Activated T-cell treated with anti-CD3 and anti-CD28 coated beads for 1 hour (primary cell): ENCODE measurements around the gene CLTRN.
"Not testable (repeated sequence)": the region's sequence is repeated elsewhere in the genome, so short reads cannot be mapped to it uniquely, and the experiment has no call there.

ENCODE experiments used
- DNase-seq: peaks from one replicate; pipeline ENCODE4 v3.0.0-alpha.2; 2020; ENCODE audit warnings: low read depth

CLTRN gene

GRCh38 chrX:15647510-15647909, 17.1 kb downstream of the CLTRN start:
- not testable (repeated sequence) for DNase-seq

DNA sequence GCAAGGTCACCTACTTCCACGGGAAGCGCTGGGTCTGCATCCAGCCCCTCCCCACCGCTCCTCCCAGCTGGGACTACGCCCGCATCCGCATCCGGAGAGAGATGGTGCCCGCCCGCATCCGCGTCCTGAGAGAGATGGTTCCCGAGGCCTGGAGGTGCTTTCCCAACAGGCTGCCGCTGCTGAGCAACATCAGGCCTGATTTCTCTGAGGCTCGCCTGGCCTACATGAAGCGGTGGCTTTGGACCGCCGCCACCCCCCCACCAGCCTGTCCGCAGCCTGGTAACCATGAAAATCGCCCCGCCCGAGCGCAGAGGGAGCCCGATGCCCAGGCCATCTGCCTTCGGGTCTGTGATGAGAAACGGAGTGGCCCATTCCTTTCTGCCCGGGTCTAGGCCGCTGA, 18.1 kb downstream of the CLTRN start:
- DNase-seq: no peak

- no peak for DNase-seq
Observed at GRCh38 chrX:15646031-15646430, 18.6 kb downstream of the CLTRN start.

GRCh38 chrX:15645266-15645665, 19.3 kb downstream of the CLTRN start:
- no peak for DNase-seq

GRCh38 chrX:15644560-15644872, 20.1 kb downstream of the CLTRN start:
- no peak for DNase-seq

DNA sequence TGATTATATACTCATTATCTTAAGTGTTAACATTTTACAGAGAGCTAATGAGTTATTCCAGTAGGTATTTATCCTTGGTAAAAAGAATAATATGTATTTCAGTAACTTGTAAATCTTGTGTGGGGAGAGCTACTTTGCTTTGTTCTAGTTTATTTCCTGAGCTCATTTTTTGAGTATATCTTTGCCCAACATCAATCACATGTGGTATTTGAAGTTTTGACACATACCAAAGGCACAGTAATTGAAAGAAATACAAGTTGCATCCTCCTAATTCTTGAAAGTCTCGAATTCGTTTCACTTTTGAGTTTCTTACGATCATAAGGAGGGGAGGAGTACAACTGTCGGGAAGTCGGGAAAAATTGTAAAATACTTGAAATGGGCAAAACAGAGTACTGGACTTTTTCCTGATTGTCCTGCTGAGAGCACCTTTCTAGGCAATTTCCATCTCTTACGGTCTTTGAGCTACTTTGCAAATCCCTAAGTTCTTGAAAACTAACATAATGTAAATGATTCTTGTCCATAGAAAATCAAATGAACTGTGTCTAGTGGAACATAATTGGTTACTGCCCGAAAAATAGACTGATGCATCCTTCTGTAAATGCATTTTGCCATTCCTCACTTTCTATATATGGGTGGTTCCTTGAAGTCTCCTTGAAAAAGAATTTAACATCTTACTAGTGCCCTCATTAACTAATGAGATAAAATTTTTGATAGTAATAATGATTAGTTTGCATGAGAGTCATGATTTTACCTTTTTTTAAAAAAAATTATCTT, 20.6 kb downstream of the CLTRN start:
- DNase-seq: no peak

GRCh38 chrX:15631637-15632036, 33.0 kb downstream of the CLTRN start:
- DNase-seq: no peak

DNA sequence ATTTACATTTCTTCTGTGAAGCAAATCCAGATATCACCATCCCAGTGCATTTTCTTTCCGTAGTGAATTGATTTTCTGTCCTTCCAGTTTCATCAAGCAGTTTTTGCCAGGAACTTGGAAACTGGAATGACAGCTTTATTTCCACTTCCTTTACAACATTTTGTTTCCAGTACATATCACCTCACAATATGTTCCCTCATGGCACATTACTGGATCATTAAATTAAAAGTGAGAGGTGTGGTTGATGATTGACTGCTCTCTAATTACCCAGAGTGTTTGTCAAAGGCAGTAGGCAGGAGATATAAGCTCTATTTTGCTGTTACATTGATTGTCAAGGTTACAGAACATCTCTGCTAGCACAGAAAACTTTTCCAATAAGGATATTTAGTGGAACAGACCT, 41.6 kb downstream of the CLTRN start:
- no peak for DNase-seq

DNA sequence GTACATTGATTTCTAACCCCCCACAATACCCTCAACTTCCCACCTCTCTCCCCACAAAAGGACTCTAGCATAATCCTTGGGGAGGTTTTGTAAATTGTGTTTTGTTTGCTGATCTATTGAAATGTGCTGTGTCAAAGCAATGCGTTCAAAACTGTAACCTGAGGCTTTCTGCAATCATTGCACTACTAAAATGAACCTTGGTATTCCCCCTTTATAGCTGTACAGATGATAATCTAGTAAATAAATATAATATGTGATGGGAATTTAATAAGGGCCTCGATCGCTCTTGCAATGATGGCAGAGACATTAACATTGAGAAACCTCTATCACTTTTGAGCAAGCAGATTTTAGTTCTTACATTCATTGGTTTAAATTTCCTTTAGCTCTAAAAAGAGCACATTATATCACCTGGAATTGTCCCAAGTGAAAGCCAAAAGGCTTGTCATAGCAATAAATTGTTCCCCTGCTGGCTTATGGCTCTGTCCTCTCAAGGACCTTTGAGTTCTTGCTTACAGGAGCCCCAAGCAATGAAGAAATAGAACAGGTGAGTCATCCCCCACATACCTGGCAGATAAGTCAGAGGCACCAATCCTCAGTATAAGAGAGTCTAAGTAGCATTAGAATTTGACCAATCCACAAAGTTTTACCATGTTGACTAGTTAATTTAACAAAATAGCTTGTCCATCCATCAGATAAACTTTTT, 45.4 kb downstream of the CLTRN start:
- DNase-seq: no peak

DNA sequence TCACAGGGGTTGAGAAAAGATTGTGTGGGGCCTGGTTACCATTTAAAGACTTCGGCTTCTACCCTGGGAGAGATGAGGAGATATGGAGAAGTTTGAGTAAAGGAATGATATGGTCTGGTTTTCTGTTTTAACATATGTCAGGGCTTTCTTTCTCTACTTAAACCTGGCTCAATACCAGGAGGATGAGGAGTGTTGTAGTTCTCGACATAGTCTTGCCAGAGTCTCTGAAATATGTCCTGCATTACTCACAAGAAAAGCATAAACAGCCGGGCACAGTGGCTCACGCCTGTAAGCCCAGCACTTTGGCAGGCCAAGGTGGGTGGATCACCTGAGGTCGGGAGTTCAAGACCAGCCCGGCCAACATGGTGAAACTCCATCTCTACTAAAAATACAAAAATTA, 47.5 kb downstream of the CLTRN start:
- no peak for DNase-seq

DNA sequence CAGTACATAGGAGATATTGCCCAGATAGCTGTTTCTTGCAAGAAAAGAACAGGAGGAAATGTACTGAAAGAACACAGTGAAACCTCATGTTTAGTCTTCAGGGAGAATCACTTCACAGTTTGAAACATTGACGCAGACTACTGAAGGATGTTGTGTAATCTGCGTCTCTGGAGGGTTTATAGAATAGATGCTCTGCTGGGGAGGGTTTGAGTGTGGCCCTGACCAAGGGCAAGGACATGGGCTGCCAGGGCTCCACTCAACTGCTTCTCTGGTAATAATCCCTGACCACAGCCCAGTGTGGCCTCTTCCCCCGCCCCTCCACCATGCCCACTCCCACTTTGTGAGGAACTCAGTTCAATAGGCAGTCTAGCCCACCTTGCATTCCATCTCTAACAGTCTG, 48.1 kb downstream of the CLTRN start:
- DNase-seq: no peak

GRCh38 chrX:15607067-15607466, 57.5 kb downstream of the CLTRN start:
- DNase-seq: no peak

DNA sequence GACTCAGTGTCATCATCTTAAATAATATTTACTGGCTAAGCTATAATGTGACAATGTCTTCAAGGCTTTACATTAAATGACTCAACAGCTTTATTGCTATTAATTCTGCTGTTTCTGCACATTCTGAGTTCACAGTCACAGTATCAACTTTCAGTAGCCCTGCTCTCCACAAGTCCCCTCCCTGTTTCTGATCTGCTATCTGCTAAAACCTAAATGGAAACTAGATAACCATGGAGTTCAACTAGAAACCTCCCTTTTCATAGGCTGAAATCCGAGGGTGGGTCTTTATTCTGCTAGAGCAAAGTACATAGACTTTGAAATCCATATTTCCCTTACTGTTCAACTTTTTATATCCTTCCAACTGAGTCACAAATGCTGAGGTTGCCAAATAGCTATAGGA, 58.5 kb downstream of the CLTRN start:
- no peak for DNase-seq

- DNase-seq: no peak
Observed at GRCh38 chrX:15605226-15605625, 59.4 kb downstream of the CLTRN start.

GRCh38 chrX:15602761-15603160, 61.8 kb downstream of the CLTRN start:
- no peak for DNase-seq

DNA sequence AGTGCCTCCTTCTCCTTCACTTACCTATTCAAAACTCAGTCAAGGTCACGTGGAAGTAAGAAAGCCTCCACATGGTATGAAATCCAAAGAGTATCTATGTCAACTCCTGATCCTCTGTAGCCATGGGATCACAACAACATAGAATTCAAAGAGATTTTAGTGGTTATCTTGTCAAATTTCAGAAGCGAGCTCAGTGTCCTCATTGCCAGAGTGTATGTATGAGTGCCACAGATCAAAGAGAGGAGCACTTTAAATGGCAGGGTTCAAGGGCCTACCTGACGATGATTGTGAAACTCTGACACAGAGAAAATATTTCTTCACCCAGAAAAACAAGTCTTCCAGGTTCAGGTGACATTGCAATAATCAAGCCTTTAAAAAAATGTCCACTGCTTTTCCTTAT, 62.7 kb downstream of the CLTRN start:
- no peak for DNase-seq

GRCh38 chrX:15600745-15601144, 63.9 kb downstream of the CLTRN start, which contains the start of gene ACE2:
Gene ACE2 (minus strand): TSS chrX:15600960. CDS start chrX:15600911, 49 bp downstream.
- no peak for DNase-seq

DNA sequence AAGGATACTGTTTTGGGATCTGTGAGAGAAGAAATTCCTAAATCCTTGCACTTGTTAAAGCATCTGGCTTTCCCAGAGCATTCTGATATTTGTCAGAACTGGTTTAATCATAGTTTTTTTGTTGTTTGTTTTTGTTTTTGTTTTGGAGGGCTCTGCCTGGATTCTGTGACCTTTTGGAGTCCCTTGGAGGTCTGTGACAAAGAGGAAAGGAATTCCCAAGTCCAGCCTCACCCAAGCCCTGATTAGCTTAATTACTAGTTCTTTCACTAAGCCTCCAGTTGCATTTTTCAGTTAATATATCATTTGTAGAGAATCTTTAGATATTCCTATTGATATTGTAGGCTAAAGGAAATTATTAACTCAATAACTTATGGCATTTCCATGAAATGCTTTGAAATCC, 64.6 kb downstream of the CLTRN start:
- no peak for DNase-seq

DNA sequence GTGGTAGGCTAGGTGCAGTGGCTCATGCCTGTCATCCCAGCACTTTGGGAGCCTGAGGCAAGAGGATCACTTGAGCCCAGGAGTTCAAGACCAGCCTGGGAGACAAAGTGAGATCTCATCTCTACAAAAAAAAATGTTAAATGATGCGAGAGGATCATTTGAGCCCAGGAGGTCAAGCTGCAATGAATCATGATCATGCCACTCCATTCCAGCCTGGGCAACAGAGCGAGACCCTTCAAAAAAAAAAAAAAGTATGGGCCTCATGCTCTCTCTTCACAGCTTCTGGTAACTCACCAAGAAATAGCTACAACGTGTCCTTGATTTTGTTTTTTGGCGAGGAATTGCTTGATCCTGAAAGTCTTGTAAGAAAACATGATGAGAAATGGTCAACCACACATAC, 65.1 kb downstream of the CLTRN start:
- DNase-seq: no peak

GRCh38 chrX:15598026-15598425, 66.6 kb downstream of the CLTRN start:
- DNase-seq: no peak

DNA sequence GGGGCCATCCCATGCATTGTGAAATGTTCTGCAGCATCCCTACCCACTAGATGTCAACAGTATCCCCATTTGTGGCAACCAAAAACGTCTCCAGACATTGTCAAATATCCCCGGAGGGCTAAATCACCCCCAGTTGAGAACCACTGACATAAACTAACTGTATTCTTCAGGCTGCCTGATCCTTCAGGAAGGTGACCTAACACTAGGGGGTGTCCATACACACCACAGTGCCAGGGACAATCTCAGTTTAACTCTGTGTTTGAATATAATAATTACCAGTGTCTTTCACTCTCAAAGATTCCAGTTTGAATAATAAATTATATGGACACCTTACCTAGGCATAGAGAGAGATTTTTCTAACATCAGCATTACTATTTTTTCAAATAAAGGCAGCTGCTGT, 70.2 kb downstream of the CLTRN start:
- DNase-seq: no peak

- DNase-seq: no peak
Observed at GRCh38 chrX:15579778-15580747, 84.5 kb downstream of the CLTRN start.
